Astrocyte (in vitro differentiated cells and primary cell): ENCODE measurements around the gene CFAP58.

Experiments used
- EZH2 ChIP-seq: IDR thresholded peaks from 2 replicates; pipeline ENCODE4 v1.6.1; 2012; ENCODE audit warnings: mild to moderate bottlenecking, low read length, inconsistent platforms; ENCODE audit not compliant: insufficient read depth
- TF ChIP-seq, protein P1 (sequence below): IDR thresholded peaks from 2 replicates; pipeline ENCODE4 v1.5.1; 2011; ENCODE audit warnings: low read depth, mild to moderate bottlenecking, inconsistent platforms, low read length, moderate library complexity; ENCODE audit not compliant: insufficient read depth

DNA sequence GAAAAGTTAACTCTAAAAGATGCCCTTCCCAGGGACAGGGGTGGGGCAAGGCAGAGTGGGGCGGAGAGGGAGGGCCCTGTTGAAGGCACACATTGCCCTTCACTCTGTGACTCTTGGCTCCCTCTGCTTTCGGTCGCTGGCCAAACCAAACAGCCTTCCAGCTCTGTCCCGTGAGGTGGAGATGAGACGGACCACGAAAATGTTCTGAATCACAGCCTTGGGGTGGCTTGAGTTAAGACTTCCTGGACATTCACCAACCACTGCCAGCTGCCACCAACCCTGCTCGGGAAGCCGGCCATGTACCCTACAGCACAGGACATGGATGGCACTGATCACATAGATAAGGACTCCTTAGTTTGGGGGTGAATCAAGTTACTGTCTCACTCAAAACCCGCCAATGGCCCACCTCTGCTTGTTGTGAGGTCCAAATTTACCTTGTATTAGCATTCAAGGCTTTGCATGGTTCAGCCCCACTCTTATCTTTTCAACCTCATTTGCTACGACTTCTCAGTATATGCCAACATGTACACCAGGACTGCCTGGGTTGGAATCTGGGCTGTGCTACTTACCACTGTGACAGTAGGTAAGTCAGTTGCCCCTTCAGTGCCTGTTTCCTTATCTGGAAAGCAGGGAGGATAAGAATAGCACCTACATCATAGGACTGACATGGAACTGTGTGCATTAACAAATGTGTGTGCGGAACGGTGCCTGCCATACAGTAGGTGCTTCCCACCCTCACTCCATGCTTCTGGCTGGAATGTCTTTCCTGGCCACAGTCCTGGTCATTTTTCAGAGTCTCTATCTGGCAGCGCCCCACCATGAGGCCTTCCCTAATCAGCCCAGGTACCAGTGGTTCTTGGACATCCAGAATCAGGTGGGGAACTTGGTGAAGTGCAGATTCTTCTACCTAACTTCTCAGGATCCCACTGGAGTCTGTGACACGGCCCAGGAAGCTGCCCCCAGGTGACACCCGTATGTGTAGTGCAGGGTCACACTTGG lies 43.4 kb upstream of the CFAP58 start:
- TF ChIP-seq EZH2 = no peak
- TF ChIP-seq, protein P1, sequence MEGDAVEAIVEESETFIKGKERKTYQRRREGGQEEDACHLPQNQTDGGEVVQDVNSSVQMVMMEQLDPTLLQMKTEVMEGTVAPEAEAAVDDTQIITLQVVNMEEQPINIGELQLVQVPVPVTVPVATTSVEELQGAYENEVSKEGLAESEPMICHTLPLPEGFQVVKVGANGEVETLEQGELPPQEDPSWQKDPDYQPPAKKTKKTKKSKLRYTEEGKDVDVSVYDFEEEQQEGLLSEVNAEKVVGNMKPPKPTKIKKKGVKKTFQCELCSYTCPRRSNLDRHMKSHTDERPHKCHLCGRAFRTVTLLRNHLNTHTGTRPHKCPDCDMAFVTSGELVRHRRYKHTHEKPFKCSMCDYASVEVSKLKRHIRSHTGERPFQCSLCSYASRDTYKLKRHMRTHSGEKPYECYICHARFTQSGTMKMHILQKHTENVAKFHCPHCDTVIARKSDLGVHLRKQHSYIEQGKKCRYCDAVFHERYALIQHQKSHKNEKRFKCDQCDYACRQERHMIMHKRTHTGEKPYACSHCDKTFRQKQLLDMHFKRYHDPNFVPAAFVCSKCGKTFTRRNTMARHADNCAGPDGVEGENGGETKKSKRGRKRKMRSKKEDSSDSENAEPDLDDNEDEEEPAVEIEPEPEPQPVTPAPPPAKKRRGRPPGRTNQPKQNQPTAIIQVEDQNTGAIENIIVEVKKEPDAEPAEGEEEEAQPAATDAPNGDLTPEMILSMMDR = no peak
